Midbrain (tissue), 1 donor: Measurements from ENCODE around the gene FAM3B.

Experiments used
- DNase-seq: peaks from one replicate; lab custom pipeline; 2025; lab: John Stamatoyannopoulos, UW

Gene FAM3B

DNA sequence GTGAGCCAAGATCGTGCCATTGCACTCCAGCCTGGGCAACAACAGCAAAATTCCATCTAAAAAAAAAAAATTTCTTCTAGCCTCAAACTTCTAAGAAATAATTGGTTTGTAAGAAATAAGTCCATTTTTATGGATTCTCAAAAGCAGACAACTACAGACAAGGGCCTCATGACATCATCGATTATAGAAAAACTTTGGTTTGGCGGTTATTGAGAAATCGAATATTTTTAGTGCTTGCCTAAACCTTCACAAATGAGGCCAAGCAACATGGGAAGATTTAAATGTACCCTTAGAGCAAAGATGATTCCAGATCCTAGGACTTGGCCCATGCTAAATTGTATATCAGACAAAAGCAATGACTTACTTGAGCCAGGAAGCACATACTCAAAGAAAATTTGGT lies 81.7 kb downstream of the FAM3B start:
- no peak for DNase-seq

DNA sequence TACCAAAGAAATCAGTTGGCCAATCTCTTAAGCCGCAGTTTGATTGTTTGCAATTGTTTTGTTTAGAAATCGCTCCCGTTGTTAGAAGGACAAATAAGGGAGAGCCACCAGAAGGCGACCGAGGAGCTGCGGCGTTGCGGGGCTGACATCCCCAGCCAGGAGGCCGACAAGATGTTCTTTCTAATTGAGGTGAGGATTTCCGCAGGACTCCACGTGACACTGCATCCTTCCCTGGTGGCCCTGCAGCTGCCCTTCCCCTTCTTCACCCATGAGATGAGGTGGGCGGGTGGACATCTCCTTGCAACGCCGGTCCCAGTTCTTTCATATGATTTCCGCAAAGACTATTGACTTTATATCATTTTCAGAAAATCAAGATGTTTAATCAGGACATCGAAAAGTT lies 82.2 kb downstream of the FAM3B start:
- no peak for DNase-seq

DNA sequence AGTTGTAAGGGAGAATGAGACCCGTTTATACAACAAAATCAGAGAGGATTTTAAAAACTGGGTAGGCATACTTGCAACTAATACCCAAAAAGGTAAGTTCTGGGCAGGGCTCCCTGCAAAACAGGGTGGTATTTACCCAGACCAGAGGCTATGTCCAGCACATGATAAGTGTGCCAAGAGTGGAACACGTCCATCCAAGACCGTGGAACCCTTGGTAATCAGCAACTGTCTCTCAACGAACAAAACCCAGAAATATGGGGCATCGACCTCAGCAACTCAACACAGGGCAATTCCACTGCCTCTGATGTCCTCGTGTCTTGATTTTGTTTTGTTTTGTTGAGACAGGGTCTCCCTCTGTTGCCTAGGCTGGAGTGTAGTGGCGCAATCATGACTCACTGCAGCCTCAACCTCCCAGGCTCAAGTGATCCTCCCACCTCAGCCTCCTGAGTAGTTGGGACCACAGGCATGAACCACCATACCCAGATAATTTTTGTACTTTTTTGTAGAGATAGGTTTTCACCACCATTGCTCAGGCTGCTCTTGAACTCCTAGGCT lies 82.7 kb downstream of the FAM3B start:
- DNase-seq, result no peak

DNA sequence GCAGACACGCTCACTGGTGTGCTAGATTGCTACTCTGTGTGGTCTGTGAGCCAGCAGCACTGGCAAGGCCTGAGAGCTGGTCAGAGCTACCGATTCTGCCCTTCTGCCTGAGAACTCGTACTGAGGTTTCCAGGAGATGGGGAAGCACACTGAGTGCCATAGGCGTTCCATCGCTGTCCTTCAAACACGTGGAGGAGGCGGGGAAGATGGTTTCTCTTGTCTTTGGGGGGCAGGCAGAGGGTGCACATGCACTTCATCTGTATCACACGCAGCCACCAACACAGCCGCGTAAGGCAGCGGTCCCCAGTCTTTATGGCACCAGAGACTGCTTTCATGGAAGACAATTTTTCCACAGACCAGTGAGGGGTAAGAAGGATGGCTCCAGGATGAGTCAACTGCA lies 85.6 kb downstream of the FAM3B start:
- no peak for DNase-seq

DNA sequence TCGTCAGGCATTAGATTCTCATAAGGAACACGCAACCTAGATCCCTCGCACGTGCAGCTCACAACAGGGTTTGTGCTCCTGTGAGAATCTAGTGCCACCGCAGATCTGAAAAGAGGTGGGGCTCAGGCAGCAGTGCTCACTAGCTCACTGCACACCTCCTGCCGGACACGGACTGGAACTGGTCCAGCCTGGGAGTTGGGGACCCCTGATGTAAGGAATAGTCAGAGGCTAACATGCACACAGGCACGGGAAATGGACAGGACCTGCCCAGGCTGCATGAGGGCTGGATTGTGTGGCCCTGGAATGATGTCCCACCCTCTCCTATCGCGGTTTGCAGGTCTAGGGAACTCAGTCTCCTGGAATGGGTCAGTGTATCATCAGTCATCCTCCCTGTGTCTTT lies 86.2 kb downstream of the FAM3B start:
- no peak for DNase-seq

DNA sequence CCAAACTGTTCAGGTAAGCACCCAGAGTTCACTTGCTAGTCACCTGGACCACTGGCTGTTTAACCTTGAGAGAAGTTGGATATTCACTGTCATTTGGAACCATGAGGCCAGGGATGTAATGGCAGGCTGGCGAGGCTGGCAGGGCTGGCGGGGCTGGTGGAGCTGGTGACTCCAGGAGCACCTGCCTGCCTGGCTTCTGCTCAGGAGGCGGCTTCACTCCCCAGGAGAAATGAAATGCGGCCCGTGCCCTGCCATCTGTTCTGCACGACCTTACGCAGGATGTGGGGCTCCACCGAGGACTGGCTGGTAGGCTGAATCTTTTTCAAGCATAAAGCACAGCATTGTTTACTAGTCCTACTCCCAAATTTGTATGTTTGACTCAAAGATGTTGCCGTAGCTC lies 86.7 kb downstream of the FAM3B start:
- DNase-seq, result no peak

DNA sequence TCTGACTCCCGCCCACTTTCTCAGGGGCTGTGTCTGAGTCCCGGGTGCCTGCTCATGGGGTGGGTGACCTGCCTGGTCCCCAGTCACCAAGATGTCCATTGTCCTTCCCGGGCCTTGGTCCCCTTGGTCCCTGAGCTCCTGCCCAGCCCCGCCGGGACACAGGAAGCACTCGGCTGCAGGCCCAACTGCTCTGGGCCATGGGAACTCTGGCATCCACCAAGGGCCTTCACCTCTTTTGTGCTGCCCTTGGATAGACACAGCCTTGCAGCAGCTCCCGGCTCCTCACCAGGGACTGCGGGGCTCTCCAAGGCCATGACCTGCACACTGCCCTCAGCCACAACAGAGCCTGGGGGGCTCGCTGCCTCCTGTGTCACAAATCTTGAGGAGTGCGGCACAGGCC lies 87.4 kb downstream of the FAM3B start:
- no peak for DNase-seq

DNA sequence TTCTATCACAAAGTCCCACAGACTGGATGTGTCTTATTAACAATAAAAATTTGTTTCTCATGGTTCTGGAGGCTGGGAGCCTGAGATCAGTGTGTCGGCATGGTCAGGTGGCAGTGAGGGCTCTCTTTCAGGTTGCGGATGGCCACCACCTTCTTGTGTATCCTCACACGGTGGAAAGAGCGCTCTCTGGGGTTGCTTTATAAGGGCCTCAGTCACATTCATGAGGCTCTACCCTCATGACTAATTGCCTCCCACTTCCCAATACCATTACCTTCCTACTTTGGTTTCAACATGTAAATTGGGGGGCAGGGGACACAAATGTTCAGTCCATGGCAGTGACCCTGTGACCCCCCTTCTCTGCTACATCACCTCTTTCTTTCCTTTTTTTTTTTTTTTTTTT lies 88.7 kb downstream of the FAM3B start:
- DNase-seq, result no peak

DNA sequence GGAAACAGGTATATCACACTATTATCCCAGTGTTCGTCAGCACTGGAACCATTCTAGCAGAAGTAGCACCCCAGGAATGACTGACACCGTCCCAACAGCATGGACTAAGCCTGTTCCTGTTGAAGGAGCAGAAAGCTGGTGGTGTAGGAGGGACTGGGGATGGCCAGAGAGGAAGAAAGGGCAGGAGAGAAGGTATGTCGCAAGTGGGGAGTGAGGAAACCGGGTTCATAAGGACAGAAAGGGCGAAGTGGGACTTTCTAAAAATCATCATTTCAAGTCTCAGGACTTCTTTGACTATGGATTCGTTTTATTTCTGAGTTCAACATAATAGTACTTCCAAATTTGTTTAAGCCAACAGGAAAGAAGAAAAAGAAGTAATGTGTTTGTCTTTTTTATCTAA lies 89.7 kb downstream of the FAM3B start:
- DNase-seq, result no peak
